Left lobe of liver (tissue), 2 donors: ENCODE results near the gene RINL. TPM values are rescaled to one million over a fixed set of nuclear protein-coding genes. Genes with fewer than 3 reads are reported as not detected.

Experiments used
- ATAC-seq: fragments of 200-7000 bp; cut with Tn5 transposase; one replicate; pipeline ENCODE4 v1.9.1; 2020; ENCODE audit warnings: mild to moderate bottlenecking, moderate library complexity
- DNase-seq: peaks from one replicate; pipeline ENCODE4 v3.0.0-alpha.2; 2020; ENCODE audit warnings: low spot score
- total RNA-seq: library from RNA; stranded (reverse); gene quantifications from one replicate; pipeline ENCODE4 v1.2.1, GENCODE V29; 2021
- donor health status: DM: no; HTN: no; CAD: no; lungs with moderate emphysema.
- donor health status: DM: no; HTN: yes; CAD: no.

RINL gene, protein sequence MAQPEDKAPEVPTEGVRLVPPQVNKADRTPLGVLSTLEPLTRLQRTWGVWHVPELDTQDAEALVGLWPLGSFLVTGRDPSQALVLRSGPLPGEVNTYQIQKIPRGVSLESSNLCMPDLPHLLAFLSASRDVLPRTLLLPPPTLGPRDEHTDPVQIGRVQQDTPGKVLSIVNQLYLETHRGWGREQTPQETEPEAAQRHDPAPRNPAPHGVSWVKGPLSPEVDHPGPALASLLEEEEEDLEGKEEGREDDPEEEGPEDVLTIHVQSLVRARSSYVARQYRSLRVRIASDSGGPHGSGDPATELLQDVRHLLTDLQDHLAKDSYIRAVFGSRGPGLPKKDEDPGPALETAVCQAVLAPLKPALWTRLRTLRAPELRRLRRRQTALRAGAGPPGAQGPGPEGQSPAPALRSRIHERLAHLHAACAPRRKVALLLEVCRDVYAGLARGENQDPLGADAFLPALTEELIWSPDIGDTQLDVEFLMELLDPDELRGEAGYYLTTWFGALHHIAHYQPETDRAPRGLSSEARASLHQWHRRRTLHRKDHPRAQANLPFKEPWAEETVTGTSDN
- total RNA-seq, result 5.6 TPM

DNA sequence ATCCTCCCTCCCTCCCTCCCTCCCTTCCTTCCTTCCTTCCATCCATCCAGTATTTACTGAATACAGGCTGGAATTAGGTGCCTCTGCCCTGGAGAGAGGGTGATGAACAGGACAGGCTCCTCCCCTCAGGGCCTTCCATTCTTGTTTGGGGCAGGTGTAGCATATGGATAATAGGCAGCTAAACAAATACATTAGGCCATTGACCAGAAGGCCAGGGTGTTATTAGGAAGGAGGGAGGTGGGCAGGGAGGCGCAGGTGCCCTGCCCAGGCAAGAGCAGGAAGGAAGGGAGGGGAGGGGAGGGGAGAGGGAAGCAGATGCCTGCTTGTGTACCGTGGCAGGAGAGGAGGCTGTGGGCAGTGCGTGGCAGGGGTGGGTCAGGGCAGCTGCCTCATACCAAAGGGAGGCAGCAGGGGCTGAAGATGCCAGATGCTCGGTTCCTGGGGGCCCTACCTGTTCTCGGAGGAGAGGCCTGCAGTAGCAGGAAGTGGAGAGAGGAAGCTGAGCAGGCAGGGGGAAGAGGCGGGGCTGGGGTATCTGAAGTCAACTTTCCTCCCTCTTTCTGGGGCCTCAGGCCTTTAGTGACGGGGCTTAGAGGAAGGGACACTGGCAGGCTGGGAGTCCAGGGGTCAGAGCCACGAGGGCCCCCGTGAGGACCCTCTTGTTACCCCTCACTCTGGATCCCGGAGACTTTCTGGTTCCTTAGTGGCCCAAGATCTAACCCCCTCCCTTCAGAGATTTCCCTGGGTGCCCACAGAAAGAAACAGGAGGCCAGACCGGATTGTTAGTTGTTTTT is at the start of gene RINL:
RINL (minus strand) TSS at position 495 of the 794 bp plus-strand sequence. CDS start 1,533 bp downstream, outside the sequence.
- peak; percentile 45 for ATAC-seq
- DNase-seq, result no peak

DNA sequence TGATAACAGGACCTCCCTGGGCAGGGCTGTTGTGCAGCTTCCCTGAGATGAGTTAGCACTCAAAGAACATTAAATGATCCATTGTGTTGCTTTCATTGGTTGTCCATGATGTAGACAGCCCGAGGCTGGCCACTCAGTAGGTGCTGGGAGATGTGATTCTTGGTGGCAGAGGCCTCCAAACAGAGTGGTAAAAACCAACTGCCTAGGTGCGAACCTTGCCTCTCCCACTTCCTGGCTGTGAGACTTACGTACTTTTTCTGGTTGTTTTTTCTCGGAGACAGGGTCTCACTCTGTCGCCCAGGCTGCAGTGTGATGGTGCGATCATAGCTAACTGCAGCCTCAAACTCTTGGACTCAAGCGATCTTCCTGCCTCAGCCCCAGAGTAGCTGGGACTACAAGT is 46.3 kb upstream of the RINL start:
- DNase-seq (no peak), ATAC-seq (no peak)

DNA sequence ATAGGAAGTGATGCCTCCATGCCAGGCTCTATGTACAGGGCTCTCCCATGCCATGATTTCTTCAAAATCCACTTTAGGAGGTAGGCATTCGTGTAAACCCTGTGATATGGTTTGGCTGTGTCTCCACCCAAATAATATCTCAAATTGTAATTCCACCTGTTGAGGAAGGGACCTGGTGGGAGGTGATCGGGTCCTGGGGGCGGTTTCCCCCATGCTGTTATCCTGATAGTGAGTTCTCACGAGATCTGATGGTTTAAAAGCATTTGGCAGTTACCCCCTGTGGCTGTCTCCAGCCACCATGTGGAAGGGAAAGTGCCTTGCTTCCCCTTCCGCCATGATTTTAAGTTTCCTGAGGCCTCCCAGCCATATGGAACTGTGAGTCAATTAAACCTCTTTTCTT is 44.4 kb upstream of the RINL start:
- DNase-seq (no peak), ATAC-seq (no peak)

DNA sequence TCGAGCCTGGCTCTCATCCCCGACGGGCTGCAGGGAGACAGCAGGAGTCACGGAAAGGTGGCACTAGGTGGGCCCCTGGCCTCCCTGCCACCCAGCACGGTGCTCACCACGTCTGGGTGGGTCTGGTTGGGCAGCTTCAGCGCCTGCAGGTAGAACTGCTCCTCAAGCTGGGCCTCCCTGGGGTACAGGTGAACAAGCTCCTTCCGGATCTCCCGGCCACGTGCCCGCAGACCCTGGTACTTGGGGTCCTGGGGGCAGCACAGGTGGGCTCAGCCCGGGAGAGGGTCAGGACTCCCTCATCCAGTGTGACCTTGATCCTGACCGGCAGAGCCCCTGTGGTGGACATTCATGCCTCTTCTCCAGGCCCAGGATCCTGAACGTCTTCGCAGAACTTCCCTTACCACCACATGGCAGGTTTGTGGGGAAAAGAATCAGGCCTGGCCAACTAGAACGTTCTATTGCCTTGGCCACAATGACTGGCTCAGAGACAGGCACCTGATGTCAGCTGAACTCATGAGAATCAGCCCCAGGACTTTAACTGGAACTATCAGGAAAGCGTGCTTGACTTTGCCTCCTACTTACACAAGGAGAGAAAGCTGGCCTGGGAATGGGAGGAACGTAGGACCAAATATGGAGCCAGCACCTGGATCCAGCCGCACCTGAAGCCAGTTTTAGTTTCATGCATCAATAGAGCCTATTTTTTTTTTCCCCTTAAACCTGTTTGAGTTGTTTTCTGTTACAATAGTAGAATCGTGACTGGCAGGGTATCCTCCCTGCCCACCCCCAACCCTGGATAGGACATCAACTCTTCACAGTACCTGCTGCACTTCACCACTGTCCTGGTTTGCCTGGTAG is 43.6 kb upstream of the RINL start:
- ATAC-seq (no peak), DNase-seq (no peak)

DNA sequence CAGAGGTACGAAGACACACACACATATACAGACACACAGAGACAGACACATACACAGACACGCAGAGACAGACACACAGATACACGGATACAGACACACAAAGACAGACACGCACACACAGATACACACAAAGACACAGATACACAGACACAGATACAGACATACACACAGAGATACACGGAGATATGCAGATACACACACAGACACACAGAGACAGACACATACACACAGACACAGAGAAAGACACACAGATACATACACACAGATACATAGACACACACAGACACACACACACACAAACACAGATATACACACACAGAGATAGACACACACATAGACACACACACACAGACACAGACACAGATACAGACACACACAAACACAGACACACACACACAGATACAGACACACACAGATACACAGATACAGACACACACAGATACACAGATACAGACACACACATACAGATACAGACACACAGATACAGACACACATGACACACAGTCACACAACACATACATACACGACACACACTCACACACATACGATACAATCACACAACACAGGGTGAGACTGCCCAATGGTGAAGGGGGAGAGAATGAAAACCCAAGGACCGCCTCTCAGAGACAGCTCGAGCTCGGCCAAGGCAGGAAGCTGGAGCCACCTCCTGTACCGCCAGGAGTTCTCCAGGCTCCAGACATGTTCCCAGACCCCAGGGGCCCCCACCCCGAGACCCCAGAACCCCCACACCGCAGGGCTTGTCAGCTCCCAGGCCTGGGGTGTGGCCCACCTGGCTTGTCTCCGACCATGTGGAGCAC is 42.7 kb upstream of the RINL start:
- ATAC-seq (no peak), DNase-seq (no peak)

- no peak for ATAC-seq
- no peak for DNase-seq
Measured at GRCh38 chr19:38919837-38920601, 41.9 kb upstream of the RINL start.

DNA sequence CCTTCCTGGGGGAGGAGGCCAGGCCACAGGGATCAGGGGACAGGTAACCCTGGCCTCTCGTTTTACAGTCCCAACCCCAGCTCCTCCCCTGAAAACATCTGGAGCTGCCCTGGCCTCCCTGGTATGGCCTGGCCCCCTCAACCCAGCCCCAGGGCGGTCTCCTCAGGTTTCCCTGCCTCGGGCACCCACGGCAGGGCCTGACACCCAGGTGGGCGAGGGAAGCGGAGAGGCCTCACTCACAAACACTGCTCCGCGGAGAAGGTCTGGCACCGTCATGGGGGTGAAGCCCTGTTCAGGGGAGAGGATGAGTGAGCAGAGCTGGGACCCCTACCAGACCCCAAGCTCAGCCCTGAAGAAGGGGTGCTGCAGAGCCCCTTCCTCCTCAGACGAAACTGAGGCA is 40.5 kb upstream of the RINL start:
- no peak for DNase-seq
- no peak for ATAC-seq

- DNase-seq (no peak), ATAC-seq (peak; percentile 59)
Measured at GRCh38 chr19:38917921-38918491, 39.9 kb upstream of the RINL start.

- no peak for ATAC-seq
- DNase-seq, result no peak
Measured at GRCh38 chr19:38917516-38917915, 39.4 kb upstream of the RINL start.

GRCh38 chr19:38915329-38916321 is 37.5 kb upstream of the RINL start:
- no peak for ATAC-seq
- no peak for DNase-seq

DNA sequence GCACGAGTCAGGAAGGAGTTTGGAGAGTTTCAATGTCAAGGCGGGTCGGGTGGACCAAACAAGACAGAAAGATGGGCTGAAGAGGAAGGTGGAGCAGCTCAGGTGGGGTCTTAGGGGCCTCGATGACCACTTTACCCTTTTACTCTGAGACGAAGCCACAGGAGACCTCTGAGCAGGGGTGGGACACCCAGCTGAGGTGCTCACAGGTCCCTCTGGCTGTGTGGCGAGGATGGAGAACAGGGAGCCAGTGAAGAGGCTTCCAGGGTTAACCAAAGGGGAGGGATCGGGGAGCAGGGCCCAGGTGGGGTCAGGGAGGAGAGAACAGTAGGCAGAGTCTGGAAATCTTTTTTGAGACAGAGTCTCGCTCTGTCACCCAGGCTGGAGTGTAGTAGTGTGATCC is 35.9 kb upstream of the RINL start:
- DNase-seq, result no peak
- ATAC-seq, result no peak

GRCh38 chr19:38912600-38913514 is 34.8 kb upstream of the RINL start:
- DNase-seq, result no peak

GRCh38 chr19:38911388-38912001 is 33.4 kb upstream of the RINL start:
- DNase-seq, result no peak
- no peak for ATAC-seq

More at GRCh38 chr19:38912600-38913514, 34.8 kb upstream of the RINL start:
- ATAC-seq, result no peak

- DNase-seq (no peak), ATAC-seq (no peak)
Measured at GRCh38 chr19:38910488-38910887, 32.4 kb upstream of the RINL start.

DNA sequence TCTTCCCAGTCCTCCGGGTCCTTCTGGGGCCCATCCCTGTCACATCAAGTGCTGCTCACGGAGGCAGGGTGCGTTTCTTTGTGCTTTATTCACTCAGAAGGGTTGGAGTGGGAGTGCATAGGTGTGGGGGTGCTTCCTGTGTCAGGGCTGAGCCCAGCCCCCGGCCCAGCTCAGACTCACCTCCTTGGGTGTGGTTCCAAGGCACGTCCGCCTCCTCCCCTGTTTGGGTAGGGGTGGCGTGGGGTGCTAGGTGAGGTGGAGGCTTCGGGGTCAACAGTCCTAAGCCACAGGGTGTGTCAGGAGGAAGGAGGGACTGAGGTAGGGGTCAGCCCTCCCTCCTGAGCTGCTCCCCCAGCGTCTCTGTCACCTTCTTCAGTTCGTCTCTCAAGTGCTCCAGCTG is 30.8 kb upstream of the RINL start:
- no peak for ATAC-seq
- DNase-seq, result no peak

DNA sequence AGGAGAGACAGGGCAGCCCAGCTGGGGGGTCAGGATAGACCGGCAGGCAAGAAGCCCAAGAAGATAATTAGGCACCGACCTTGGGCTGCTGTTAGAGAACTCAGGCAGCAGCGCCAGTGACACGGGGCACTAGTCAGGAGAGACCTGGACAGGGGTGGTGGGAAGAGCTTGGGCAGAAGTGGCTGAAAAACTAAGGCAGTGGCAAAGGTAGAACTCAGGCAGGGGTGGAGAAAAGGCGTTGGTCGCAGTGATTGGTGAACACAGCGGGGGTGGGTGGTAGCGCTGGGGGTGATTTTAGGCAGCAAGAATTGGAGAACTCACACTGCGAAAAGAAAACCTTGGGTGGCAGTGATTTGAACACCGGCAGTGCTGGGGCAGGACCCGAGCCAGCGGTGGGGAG is 29.6 kb upstream of the RINL start:
- DNase-seq (no peak), ATAC-seq (no peak)
